PFSK-1 (cell line): ENCODE data around the gene SERPINE2.

Experiments
- POLR2AphosphoS5 ChIP-seq: IDR thresholded peaks from 2 replicates; pipeline ENCODE4 v1.6.1; 2012; ENCODE audit warnings: low read depth, mild to moderate bottlenecking, control low read depth, low read length, moderate library complexity
- SIN3A ChIP-seq: IDR thresholded peaks from 2 replicates; pipeline ENCODE4 v1.6.1; 2012; ENCODE audit warnings: mild to moderate bottlenecking, low read length, moderate library complexity, borderline replicate concordance; ENCODE audit not compliant: insufficient read depth
- TAF1 ChIP-seq: IDR thresholded peaks from 2 replicates; pipeline ENCODE4 v1.6.1; 2012; ENCODE audit warnings: low read length, control low read depth, borderline replicate concordance; ENCODE audit not compliant: insufficient read depth

GRCh38 chr2:224032283-224032682, 6.8 kb downstream of the SERPINE2 start:
- TF ChIP-seq TAF1 (no peak), SIN3A (no peak), POLR2AphosphoS5 (no peak)
